Skeletal muscle satellite cell (primary cell): ENCODE data around the gene TNFAIP8L3.

Experiments used
- H3K27me3 ChIP-seq: 2 replicates; pipeline ENCODE4 v1.7.0; 2013; ENCODE audit warnings: low read length; ENCODE audit not compliant: control insufficient read depth, insufficient read depth
- H3K36me3 ChIP-seq: 2 replicates; pipeline ENCODE4 v1.7.0; 2013; ENCODE audit warnings: mild to moderate bottlenecking, control low read depth, low read length; ENCODE audit not compliant: insufficient read depth
- H3K4me1 ChIP-seq: 2 replicates; pipeline ENCODE4 v1.7.0; 2013; ENCODE audit warnings: low read length; ENCODE audit not compliant: control insufficient read depth, insufficient read depth
- H3K4me2 ChIP-seq: 2 replicates; pipeline ENCODE4 v1.7.0; 2013; ENCODE audit warnings: mild to moderate bottlenecking, low read length
- H3K4me3 ChIP-seq: 2 replicates; pipeline ENCODE4 v1.7.0; 2013; ENCODE audit warnings: low read length
- H3K9ac ChIP-seq: 2 replicates; pipeline ENCODE4 v1.7.0; 2013; ENCODE audit warnings: mild to moderate bottlenecking, low read depth, low read length, moderate library complexity
- H3K9me3 ChIP-seq: replicated peaks from 2 replicates; pipeline ENCODE4 v1.7.0; 2013; ENCODE audit warnings: mild to moderate bottlenecking, control low read depth, low read length

TNFAIP8L3 gene

DNA sequence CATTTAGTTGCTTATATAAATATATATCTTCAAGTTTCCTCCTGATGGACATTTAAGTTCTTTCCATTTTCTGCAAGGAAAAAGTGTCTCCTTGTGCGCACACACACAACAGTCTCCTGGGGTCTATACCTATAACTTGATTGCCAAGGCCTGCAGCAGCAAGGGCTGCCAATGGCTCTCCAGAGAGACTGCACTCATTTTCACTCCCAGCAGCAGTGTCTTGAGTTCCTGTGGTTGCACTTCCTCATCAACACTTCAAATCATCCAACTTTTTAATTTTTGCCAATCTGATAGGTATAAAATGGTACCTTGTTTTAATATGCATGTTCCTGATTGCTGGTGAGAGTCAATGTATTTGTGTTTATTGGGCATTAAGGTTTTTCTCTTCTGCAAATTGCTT is 23.1 kb downstream of the TNFAIP8L3 start:
- H3K27me3 ChIP-seq = no peaks in the 10 kb centered on the region
- no peaks in the 10 kb centered on the region for H3K9me3 ChIP-seq
- H3K4me1 ChIP-seq = peaks cover 24% of the 10 kb centered on the region
- H3K4me2 ChIP-seq = no peak overlapping the region
- no peak overlapping the region for H3K9ac ChIP-seq
- no peak overlapping the region for H3K4me3 ChIP-seq
- peaks cover 4% of the 10 kb centered on the region for H3K36me3 ChIP-seq

DNA sequence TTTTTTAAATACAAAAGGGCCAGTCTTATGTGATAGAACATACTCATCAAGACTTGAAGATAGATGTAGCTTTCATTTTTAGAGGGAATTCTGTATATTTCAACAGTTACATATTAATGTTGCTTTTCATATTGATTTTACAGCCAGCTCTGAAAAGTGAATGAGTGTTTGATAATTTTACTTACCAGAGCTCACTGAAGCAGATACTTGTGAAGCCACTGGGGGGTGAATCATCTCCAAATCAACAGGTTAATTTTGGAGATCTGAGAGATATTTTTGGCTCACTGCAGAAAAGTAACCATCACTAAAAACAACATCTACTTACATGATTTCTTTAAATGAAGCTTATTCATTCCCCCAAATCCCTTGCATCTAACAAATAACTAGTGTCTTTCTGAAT is 24.7 kb downstream of the TNFAIP8L3 start:
- no peak overlapping the region for H3K9ac ChIP-seq
- H3K4me3 ChIP-seq = no peak overlapping the region
- H3K4me1 ChIP-seq = peaks cover 10% of the 10 kb centered on the region
- no peak overlapping the region for H3K4me2 ChIP-seq
- H3K27me3 ChIP-seq = no peaks in the 10 kb centered on the region
- no peaks in the 10 kb centered on the region for H3K9me3 ChIP-seq
- peaks cover 4% of the 10 kb centered on the region for H3K36me3 ChIP-seq

DNA sequence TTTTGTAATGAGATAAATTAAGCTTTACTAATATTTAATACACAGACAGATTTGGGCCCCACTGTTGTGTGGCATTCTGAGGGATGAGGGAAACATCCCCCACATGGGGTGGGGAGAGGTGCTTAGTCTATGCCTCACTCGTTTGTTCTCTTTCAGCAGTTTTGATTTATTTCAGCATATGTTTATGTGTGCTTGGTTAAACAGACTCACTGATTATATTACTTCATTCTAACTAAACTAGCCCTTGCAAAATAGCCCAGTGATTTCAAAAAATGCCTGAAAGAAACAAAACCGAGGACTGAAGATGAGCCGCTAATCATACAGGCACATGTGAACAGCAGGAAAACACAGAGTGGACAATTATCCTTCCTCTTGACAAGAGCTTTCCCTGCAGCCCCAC is 27.2 kb downstream of the TNFAIP8L3 start:
- no peaks in the 10 kb centered on the region for H3K9me3 ChIP-seq
- H3K36me3 ChIP-seq = peaks cover 4% of the 10 kb centered on the region
- H3K4me2 ChIP-seq = no peak overlapping the region
- H3K9ac ChIP-seq = no peak overlapping the region
- no peaks in the 10 kb centered on the region for H3K27me3 ChIP-seq
- H3K4me1 ChIP-seq = peaks cover 6% of the 10 kb centered on the region
- no peak overlapping the region for H3K4me3 ChIP-seq

DNA sequence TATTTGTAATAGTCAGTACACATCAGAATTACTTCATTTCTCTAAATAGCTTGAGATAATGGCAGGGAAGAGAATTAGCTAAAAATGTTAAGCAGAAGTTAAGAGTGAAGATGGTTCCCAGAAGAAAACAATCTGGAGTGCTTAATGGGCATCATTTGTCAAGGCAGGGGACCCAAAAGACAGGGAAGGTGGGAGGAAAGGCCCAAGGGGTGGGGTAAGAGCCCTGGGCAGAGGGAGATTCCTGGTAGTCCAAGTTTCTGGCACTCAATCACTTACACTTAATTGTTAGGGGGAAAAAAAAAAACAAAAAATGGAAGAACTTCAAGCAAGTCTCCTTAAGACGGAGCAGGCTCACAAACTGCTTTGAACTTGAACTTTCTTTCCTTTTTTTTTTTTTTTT is 28.9 kb downstream of the TNFAIP8L3 start:
- H3K9me3 ChIP-seq = no peaks in the 10 kb centered on the region
- no peak overlapping the region for H3K4me2 ChIP-seq
- H3K4me3 ChIP-seq = no peak overlapping the region
- H3K27me3 ChIP-seq = no peaks in the 10 kb centered on the region
- no peak overlapping the region for H3K9ac ChIP-seq
- H3K4me1 ChIP-seq = peaks cover 3% of the 10 kb centered on the region
- H3K36me3 ChIP-seq = peaks cover 4% of the 10 kb centered on the region

DNA sequence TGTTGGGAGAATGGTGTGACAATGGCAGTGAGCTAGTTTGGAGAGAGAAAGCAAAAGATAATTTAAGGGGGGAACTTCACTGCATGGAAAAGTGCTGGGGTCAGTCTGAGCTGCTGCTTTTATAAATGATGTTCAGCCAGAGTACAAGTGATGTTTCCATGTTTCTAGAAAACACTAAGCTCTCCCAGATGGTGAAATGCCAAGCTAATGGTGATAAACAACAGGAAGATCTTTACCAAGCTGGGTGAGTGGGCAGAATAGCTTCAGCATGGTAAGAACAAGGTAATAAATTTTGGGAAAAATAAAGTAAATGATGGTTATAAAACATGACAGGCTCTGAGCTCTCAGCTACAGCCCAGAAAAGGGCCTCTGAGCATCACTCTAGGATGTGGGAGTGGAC is 29.4 kb downstream of the TNFAIP8L3 start:
- Histone ChIP-seq H3K36me3 (peaks cover 4% of the 10 kb centered on the region), H3K4me3 (no peak overlapping the region), H3K4me2 (no peak overlapping the region), H3K9ac (no peak overlapping the region), H3K9me3 (no peaks in the 10 kb centered on the region), H3K27me3 (no peaks in the 10 kb centered on the region), H3K4me1 (peaks cover 8% of the 10 kb centered on the region)

DNA sequence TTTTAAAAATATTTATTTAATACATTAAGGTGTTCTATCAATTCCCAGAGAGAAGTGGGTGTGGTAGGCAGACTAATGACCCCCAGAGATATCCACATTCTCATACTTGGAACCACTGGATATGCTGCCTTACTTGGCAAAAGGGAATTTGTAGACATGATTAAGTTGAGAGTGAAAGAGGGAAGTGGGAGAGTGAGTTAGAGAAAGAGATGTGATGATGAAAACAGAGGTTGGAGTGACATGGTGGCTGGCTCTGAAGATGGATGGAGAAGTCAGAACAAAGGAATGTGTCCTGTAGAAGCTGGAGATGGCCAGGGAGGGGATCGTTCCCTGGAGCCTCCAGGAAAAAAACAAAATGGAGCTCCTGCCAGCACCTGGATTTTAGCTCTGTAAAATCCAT is 32.0 kb downstream of the TNFAIP8L3 start:
- H3K4me2 ChIP-seq = no peak overlapping the region
- H3K4me1 ChIP-seq = peaks cover 10% of the 10 kb centered on the region
- no peak overlapping the region for H3K9ac ChIP-seq
- peaks cover 5% of the 10 kb centered on the region for H3K36me3 ChIP-seq
- H3K4me3 ChIP-seq = no peak overlapping the region
- no peaks in the 10 kb centered on the region for H3K27me3 ChIP-seq
- H3K9me3 ChIP-seq = no peaks in the 10 kb centered on the region

DNA sequence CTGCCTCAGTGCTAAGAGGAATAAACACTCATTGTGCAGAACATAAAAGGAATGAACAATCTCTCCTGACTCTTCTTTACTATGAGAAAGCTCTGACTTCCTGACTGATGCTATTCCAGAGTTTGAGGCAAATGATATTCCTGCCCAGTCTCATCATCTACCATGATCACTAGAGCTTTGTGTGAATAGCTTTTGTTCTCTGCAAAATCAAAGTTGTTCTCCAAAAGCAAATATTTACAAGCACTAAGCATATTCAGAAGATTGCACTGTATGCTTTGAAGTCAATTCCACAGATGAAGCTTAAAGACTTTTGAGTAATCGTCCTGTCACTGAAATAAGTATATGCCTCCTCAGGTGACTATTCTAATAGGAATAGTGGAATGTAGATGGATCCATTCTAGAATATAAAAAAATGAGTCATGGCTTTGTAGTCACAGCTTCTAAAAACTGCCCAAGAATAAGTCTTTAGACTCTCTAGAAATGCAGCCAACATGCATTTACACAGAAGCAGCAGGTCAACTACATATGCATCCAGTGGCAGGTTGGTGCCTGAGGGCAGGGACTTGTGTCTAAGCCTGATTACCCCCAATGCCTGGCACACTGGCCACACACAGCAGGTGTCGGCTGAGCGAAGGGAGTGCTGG is 34.6 kb downstream of the TNFAIP8L3 start:
- Histone ChIP-seq H3K9me3 (no peaks in the 10 kb centered on the region), H3K36me3 (peaks cover 28% of the 10 kb centered on the region), H3K4me3 (no peak overlapping the region), H3K27me3 (no peaks in the 10 kb centered on the region), H3K9ac (no peak overlapping the region), H3K4me1 (peaks cover 7% of the 10 kb centered on the region), H3K4me2 (no peak overlapping the region)

DNA sequence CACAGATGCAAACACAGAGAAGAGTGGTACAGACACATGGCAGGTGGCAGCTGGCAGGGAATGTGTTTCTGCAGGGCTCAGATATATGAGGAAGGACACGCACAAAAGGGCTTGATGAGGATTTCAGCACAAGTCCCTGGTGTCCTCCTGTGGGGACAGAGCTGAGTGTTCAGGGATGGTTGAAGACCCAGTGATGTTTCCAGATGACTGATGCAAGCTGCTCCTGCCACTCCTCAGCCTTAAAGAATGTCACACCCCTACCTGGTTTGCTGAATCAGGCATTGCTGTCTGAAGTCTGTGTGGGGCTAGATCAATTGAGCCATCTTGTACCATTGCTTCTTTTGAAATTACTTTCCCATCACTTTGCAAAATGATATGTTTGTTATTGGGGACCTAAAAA is 40.2 kb downstream of the TNFAIP8L3 start:
- Histone ChIP-seq H3K4me3 (no peak overlapping the region), H3K4me1 (peaks cover 3% of the 10 kb centered on the region), H3K4me2 (no peak overlapping the region), H3K27me3 (no peaks in the 10 kb centered on the region), H3K9me3 (no peaks in the 10 kb centered on the region), H3K9ac (no peak overlapping the region), H3K36me3 (peaks cover 44% of the 10 kb centered on the region)

DNA sequence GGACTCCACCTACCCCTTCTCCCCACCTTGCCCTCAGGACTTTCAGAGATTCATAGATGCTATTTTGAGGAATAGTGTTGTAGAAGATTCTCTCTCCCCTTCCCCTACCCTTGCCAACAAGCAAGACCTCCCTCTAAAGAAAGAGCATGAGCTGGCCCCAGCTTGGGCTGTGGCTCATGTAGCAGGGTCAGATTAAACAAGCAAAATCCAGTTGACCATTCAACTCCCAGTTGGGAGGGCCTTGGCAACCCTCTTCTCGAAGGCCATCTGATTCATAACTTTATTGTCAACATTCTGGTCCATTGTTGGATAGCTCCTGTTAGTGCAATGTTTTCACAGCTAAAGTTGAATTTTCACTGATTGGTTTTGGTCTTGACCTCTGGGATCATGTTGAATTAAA is 41.1 kb downstream of the TNFAIP8L3 start:
- H3K9ac ChIP-seq = no peak overlapping the region
- no peak overlapping the region for H3K4me3 ChIP-seq
- H3K27me3 ChIP-seq = no peaks in the 10 kb centered on the region
- no peak overlapping the region for H3K4me2 ChIP-seq
- H3K9me3 ChIP-seq = no peaks in the 10 kb centered on the region
- peaks cover 3% of the 10 kb centered on the region for H3K4me1 ChIP-seq
- H3K36me3 ChIP-seq = peaks cover 44% of the 10 kb centered on the region

DNA sequence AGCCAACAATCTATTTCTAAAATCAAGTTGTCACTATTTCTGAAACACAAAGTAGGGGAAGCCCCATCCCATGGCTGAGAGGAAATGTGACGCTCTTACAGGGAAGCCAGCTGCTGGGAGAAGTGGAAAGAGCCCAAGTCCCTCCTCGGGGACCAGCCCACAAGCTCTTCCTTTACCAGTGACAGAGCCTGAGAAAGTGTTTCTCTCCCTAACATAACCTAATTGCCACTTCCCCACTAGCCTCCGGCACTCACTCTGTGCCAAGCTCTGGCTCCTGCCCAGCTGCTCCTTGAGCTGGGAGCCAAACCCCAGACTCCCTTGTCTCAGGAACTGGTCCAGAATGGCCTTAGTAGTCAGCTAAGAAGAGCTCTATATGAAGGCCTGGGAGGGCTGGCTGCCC is 42.9 kb downstream of the TNFAIP8L3 start:
- Histone ChIP-seq H3K9ac (no peak overlapping the region), H3K27me3 (no peaks in the 10 kb centered on the region), H3K4me1 (peaks cover 8% of the 10 kb centered on the region), H3K36me3 (peaks cover 31% of the 10 kb centered on the region), H3K9me3 (no peaks in the 10 kb centered on the region), H3K4me3 (no peak overlapping the region), H3K4me2 (no peak overlapping the region)

DNA sequence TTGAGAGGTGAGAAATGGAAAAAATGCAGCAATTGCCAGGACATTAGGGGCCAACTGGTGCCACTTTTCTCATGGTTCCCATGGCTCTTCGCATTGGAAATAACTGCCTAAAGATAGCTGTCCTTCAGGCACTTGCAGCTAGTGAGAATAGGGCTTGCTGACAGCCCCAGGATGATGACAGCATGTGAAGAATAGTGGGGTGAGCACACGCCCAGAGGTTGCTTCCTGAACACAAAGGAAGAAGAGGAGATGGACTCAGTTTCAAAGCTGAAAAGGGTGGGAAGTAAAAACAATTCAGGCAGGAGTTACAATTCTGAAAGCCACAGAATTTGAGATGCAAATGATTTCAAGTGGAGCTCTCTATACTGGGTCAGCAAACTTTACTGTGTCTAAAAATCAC is 45.6 kb downstream of the TNFAIP8L3 start:
- no peaks in the 10 kb centered on the region for H3K9me3 ChIP-seq
- no peak overlapping the region for H3K4me2 ChIP-seq
- H3K4me1 ChIP-seq = peaks cover 8% of the 10 kb centered on the region
- H3K36me3 ChIP-seq = peaks cover 6% of the 10 kb centered on the region
- no peak overlapping the region for H3K4me3 ChIP-seq
- no peaks in the 10 kb centered on the region for H3K27me3 ChIP-seq
- no peak overlapping the region for H3K9ac ChIP-seq

DNA sequence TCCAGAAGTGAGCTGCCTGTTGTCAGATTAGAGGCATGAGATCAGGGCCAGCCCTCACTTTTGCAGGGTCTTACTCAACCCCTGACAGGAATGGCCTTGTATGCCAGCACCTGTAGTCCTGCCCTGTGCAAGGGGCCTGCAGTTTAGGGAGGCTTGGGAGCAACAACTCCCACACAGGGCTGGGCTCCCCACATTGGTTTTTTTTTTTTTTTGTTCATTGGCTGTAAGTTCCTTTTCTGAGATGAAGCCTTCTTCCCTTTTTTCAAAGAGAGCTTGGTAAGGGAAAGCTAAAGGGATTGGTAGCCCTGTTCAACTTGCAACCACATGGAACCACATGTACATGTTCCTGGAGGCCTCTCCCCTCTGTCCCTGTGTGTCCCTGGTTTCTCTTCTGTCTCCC is 46.4 kb downstream of the TNFAIP8L3 start:
- no peak overlapping the region for H3K4me3 ChIP-seq

More for the DNA sequence above, 46.4 kb downstream of the TNFAIP8L3 start:
- Histone ChIP-seq H3K4me2 (no peak overlapping the region), H3K9ac (no peak overlapping the region), H3K36me3 (no peaks in the 10 kb centered on the region), H3K9me3 (no peaks in the 10 kb centered on the region), H3K27me3 (no peaks in the 10 kb centered on the region), H3K4me1 (peaks cover 8% of the 10 kb centered on the region)
